COLO668 (cell line): ENCODE data around the gene KRTAP5-3.
"Not testable (repeated sequence)": the region's sequence is repeated elsewhere in the genome, so short reads cannot be mapped to it uniquely, and the experiment has no call there.

Experiments used
- DNase-seq: peaks from one replicate; lab custom pipeline; 2025; ENCODE audit not compliant: unreplicated experiment; lab: John Stamatoyannopoulos, UW

The KRTAP5-3 gene

DNA sequence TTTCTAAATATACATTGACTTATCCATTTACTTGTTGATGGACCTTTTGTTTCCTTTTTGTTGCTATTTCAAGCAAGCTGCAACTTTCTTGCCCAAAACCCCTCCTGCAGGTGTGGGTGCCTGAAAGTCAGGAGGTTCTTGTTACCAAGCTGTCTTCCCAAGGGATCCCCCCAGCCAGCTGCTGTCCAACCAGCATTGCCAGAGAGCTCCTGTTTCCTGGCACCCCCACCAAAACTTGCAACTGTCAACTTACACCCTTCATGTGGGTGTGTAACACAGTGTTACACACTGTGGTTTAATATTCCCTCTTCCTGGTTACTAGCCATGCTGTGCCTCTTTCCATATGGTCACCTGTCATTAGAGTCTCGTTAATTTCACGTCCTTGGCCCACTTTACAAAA is 21.6 kb downstream of the KRTAP5-3 start:
- DNase-seq, result no peak

DNA sequence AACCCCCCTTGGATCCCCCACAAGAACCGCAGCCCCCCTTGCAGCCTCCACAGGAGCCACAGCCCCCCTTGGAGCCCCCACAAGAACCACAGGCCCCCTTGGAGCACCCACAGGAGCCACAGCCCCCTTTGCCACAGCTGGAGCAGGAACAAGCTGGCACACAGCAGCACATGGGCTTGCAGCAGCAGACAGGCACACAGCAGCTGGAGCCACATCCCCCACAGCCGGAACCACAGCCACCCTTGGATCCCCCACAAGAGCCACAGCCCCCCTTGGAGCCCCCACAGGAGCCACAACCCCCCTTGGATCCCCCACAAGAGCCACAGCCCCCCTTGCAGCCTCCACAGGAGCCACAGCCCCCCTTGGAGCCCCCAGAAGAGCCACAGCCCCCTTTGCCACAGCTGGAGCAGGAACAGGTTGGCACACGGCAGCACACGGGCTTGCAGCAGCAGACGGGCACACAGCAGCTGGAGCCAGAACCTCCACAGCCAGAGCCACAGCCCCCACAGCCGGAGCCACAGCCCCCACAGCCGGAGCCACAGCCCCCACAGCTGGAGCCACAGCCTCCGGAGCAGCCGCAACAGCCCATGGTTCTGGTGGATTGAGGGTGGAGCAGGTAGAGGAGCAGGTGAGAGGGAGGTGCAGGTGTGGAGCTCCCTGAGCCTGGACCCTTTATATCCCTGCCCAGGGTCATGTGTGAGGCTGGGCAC is 23.4 kb downstream of the KRTAP5-3 start, which contains the start of gene KRTAP5-1:
Gene KRTAP5-1 (minus strand): TSS at position 623 of the 710 bp plus-strand sequence. CDS start 34 bp downstream, at position 589.
- not testable (repeated sequence) for DNase-seq

DNA sequence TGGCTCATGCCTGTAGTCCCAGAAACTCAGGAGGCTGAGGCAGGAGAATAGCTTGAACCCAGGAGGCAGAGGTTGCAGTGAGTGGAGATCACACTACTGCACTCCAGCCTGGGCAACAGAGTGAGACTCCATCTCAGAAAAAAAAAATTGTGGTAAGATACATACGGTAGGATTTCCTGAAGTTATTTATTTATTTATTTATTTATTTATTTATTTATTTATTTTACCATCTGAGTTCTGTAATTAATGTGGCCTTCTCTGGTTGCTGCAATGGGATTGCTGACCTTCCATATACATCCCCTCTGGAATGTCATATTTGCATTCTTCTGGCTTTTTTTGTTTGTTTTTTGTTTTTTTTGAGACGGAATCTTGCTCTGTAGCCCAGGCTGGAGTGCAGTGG is 25.4 kb downstream of the KRTAP5-3 start:
- DNase-seq, result not testable (repeated sequence)

DNA sequence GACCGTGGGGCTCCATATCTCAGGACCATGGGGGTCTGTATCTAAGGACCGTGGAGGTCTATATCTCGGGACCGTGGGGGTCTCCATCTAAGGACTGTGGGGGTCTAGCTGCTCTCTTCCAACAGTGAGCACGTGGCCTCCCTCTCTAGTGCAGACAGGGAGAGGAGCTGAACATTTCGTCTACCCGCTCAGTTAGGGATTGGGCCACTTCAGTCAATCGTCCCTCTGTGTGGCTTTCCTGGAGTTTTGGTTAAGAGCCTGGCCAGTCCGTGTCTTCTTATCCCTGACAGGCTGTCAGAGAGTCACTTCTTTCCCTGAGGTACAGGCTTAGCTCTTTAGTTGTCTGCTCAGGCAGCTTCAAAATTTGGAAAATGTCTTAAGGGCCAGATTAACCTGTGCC is 26.3 kb downstream of the KRTAP5-3 start:
- DNase-seq, result no peak

DNA sequence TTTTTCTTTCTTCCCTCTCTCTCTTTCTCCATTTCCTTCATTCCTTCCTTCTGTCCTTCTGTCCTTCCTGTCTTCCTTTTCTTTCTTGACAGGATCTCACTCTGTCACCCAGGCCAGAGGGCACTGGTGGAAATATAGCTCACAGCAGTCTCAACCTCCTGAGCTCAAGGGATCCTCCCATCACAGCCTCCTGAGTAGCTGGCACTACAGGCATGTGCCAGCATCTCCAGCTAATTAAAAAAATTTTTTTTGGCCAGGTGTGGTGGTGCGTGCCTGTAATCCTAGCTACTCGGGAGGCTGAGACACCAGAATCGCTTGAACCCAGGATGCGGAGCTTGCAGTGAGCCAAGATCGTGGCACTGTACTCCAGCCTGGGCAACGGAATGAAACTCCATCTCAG is 31.4 kb downstream of the KRTAP5-3 start:
- DNase-seq, result no peak

DNA sequence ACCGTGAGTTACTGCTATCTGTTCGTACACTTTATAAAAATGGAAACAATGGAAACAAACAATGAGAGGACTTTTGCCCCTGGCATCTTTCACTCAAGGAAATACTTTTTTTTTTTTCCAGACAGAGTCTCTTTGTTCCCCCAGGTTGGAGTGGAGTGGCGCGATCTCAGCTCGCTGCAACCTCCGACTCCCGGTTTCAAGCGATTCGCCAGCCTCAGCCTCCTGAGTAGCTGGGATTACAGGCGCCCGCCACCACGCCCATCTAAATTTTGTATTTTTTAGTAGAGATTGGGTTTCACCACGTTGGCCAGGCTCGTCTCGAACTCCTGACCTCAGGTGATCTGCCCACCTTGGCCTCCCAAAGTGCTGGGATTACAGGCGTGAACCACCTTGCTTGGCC is 32.5 kb downstream of the KRTAP5-3 start:
- DNase-seq, result not testable (repeated sequence)

DNA sequence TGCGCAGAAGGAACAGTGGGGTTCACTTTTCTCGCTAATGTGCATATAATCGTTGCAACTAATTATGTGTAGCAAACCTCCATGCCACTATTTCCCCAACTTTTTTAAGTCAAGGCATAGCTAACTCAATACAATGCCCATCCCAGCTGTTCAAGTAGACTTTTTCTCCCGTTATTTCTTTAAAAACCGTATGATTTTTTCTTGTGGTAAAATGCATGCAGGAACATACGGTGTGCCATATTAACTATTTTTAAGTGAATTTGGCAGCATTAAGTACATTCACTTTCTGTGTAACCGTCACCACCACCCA is 33.4 kb downstream of the KRTAP5-3 start:
- DNase-seq, result no peak

DNA sequence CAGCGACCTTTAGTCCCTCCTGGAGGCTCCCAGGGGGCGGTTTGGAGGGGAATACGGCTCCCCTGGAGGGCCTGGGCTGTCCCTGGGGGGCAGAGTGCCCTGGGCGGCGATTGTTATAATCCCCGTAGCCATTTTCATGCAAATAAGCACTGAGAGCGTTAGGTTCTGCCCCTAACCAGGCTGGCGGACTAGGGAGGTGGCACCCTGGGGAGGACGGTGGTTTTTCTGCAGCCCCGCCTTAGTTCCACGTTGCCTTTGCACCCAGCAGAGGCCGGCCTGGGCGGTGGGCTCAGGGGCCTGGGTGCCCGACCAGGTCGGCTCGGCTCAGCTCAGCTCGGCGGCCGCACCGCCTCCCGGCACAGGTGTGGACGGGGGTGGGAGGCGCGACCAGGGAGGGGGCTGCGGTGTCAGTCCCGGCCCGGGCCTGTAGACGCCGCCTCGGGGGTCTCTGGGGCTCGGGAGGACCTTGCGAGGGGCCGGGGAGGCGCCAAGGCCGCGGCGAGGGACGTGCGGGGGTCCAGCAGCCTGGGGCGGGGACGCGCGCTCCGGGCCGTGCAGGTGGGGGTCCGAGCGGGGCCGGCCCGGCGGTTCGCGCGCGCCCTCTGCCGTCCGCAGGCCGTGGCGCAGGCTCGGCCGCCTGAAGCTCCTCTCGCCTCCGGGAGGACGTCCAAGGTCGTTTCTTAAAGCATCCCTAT is 33.9 kb downstream of the KRTAP5-3 start:
- DNase-seq, result peak; percentile 74

DNA sequence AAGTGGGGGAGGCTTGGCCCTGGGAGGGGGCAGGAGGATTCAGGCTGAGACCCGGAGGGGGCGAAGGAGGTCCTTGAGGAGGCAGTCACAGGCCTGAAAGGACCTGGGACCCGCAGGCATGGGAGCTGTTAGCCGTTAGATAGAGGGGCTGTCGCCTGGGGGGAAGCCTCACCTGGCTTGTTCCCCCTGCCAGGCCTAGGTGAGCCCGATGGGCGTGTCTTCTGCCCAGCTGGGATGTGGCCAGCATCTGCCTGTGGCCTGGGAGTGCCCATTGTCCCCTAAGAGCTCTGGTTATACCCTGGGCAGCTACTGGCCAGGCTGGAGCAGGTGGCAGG is 34.4 kb downstream of the KRTAP5-3 start:
- no peak for DNase-seq

DNA sequence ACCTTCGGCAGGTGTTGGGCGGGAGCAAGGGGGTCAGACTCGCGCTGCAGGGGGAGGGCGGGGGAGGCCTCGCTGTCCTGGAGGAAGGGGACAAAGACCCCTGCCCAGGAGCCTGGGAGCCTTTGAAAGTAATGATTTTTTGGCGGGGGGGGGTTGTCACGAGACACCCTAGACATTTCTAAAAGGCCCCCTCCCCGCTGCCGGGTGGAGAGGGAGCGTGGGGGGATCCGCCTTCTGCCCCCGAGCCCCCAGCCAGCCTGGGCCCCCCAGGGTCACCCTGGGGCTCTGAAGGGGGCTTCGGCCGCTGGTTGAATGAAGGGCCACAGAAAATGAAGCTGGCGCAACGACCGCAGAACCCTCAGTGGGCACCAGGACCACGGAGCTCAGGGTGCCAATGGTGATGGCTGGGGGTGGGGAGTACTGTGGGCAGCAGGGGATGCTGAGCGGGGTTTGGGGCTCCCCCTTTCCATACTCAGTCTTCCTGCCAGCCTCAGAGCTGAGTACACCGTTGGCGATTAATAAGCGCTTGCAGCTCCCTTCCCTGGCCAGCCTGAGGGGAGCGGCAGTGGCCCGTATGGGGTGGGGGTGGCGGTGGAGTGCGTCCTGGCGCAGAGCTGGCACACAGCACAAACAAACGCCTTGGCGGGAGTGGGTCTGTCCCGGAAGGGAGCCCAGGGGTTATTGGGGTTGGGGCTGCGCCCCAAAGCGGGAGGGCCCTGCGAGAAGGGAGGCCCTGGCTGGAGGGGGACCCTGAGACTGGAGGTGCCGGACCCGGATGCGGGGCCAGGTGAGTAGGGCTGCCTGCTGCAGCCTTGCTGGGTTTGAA is 35.0 kb downstream of the KRTAP5-3 start:
- peak; percentile 55 for DNase-seq

DNA sequence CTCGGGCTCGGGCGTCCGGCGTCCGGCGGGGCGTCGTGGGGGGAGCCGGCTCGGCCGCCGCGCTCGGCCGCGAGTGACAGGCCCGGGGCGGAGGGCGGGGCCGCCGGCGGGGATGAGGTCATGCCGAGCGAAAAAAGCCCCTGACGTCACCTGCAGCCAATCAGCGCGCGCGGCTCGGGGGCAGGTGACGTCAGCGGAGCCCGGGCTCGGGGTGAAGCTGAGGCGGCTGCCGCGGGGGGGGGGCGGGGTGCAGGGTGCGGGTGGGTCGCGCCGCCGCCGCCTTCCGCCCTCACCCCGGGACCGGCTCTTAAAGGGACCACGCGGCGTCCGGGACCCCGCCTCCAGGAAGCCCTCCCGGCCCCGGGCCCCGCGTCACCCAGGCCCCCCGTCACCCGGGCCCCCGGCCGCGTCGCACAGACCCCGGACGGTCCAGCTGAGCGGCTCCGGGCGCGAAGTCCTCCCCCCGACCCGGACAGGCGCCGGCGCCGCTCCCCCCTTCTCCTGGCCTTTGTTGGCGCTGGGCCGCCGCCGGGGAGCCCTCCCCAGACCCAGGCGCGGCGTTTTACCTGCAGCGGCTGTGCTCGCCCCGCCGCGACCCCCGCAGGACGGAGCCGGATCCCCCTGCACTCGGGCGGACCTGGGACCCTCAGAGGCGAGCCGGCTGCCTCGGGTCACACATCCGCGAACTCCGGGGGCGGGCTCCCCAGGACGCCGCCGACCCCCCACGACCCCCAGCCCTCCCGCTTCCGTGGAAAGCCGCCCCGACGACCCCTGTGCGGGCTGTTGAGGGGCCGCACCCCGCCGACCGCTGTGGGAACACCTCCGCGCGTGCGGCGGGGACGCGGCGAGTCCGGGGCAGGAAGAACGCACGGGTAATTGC is 35.8 kb downstream of the KRTAP5-3 start, which contains the start of gene DUSP8:
Gene DUSP8 (minus strand): TSS at position 75 of the 880 bp plus-strand sequence. CDS start 6,445 bp downstream, outside the sequence.
- peak; percentile 83 for DNase-seq

DNA sequence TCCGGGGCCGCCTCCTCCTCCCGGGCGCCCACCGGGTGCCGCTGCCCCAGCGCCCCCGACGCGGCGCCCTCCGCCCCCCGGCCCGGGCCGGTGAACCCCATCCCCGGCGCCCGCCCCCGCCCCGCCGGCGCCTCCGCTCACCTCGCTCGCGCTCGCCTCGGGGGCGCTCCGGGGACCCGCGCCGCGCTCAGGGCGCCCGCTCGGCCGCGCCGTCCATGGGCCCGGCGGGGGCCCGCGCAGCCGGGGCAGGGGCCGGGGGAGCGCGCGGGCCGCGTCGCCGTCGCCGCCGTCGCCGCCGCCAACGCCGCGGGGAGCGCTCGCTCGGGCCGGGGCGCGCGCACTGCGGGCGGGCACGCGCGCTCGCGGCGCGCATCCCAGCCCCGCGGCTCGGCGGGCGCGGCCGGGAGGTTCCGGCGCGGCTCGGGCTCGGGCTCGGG is 36.5 kb downstream of the KRTAP5-3 start:
- DNase-seq, result no peak

DNA sequence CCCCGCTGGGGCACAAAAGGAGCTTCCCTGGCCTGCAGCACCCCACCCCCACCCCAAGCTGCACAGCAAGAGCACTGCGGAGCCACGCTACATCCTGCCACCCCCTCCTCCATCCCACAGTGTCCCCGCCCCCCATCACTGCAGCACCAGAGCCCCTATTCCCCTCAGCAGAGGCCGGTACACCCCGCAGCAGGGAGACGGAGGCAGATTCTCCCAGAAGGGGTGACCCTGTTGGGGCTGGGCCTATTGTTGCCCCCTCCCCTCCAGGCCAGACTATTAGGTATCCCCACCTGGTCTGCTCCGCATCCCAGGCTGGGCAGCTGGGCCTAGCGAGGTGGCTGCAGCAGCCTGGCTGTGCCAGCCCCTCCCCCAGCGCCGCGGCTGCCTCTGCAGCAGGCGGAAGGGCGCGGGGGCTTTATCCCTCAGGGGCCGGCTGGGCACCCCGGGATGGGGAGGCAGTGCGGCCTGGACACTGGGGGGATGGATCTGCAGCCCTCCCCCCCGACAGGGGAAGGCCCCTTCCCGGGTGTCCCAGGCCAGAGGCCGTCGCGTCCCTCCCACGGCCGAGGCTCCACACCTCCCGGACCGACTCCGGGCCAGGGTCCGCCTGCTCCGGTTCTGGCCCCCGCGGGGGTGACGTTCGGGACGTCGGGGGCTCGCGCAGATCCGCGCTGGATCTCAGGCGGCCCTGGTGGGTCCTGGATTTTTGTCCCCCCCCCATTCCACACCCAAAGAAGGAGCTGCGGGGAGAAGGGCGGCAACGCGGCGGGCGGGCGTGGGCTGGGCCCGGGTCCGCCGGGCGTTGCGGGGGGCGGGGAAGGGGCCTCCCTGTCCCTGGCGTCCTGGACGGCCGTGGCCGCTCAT is 37.1 kb downstream of the KRTAP5-3 start:
- peak; percentile 43 for DNase-seq

DNA sequence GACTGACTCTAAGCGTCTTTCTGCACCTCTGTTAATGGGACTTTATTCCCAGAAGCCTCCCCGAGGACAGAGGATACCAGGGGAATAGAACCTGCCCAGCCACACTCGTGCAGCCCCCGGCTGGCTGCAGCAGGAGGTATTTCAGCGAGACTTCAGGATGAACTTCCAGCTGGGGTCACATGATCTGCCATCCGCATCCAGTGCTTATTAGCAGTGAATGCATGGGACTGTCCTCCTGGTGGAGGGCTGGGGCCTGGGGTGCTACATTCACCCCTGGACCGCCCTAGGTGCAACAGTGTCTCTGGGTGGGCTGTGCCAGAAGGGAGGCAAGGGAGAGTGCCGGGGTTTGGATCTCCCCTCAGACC is 37.8 kb downstream of the KRTAP5-3 start:
- no peak for DNase-seq

DNA sequence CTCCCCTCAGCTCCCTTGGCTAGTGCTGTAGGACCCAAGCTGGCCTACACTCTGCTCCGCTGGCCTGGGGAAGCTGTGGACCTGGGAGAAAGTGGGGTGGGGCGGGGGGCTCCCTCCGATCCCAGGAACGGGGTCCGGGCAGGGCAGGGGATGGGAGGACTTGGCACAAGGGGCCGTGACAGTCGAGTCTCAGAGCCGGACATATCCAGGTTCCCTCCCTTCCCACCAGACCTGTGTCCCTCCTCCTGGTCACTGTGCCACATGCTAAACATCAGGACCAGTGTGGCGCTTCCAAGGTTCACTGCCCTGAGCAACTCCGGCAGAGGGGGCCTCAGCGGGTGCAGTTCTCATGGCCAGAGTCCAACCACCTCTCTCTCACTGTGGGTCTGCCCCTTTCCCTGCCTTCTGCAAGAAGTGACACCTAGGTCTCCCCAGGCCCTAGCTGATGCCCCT is 38.2 kb downstream of the KRTAP5-3 start:
- no peak for DNase-seq

DNA sequence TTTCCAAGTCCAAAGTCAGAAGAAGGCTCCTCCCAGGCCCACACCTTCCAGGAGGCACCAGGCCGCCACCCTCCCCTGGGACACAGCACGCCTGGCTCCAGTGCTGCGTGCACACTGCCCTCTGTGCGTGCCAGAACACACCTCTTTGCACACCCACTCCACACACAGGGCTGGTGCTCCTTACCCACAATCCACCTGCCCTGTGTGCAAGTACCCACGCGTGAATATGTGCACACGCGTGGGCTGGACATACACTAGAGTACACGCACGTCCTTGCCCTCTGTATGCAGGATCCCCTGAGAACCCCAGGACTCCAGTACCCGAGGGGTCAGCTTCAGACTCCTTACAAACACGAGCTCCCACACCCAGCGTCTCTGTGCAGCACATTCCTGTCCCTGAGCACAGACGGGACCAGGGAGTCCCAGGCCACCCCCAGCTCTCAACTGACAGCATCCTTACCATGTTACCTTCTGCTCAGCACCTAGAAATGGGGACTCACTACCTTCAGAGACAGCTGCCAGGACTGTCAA is 38.9 kb downstream of the KRTAP5-3 start:
- no peak for DNase-seq

DNA sequence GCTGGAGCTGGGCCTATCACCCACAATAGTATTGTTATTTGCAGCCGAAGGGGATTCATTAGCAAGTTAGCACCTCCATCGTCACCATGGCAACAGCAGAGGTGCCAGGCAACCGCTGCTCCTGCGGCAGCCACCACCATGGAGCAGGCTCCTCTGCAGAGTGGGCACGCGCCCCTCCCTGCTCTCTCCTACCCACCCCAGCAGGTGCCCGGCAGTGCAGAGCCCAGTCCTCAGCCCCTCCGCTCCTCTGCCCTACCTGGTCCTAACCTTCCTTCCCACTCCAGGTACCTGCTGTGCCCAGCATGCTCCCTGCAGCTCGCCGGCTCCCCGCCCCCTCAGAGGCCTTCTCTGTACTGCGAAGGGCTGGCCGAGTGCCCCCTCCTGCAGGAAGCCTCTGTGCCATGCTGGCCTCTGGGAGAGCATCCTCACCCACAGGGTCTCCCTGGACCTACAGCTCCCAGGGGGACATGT is 39.8 kb downstream of the KRTAP5-3 start:
- DNase-seq, result peak; percentile 20

DNA sequence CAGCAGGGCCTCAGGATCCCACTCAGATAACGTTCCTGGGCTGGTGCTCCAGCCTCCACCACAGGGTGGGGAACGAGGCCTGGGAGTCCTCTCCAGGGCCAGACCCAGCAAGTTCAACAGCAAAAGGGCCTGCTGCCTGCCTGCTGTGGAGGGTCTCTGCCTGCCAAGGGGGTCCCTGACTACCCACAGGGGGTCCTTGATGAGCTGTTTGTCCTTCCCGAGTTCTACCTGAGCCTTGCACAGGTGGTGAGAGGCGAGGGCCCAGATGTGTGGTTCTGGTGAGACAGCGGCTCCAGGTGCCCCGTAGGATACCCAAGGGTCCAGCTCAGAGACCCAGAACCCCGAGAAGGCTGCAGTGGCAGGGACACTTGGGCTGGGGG is 40.6 kb downstream of the KRTAP5-3 start:
- DNase-seq, result no peak

DNA sequence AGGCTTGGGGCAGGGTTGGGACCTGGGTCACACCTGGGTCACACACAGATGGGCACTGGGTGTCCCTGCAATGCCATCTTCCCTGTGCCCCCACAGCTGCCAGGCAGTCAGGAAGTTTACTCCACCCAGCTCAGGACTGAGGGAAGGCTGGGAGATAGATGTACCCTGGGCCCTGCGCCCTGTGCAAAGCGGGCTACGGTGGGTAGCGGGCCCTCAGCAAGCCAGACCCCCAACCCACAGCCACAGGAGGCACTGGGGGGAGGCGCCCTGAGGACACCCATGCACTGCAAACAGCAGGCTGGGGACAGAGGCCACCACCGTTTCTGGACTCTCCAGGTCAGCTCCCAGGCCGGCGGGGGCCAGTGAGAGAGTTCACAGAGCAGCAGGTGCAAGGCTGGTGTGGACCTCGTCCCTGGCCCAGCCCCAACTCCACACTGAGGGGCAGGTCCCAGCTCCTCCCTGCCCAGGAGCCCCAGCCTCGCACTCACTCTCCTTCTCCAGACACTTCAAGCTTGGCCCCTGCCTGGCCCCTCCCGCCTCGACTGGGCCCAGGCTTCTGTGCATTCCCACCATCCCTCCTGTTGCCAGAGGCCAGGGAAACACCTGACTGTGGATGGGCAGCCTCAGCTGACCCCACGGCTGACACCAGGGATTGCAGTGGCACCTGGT is 41.1 kb downstream of the KRTAP5-3 start:
- no peak for DNase-seq
